SK-N-SH treated with all-trans-retinoic acid at 6 μM for 48 hours (cell line): Measurements from ENCODE around the gene STXBP3.

Source experiments
- ATAC-seq: fragments of 200-7000 bp; cut with Tn5 transposase; 3 replicates; pipeline ENCODE4 v1.9.1; 2020; ENCODE audit warnings: mild to moderate bottlenecking, moderate library complexity
- ARNTL ChIP-seq: fragments of 450-650 bp; formaldehyde crosslinking; IDR thresholded peaks from 2 replicates; pipeline ENCODE4 v1.5.0; 2020; ENCODE audit warnings: low read depth, mild to moderate bottlenecking, moderate library complexity, borderline replicate concordance
- BACH2 ChIP-seq: fragments of 250-450 bp; sonication (Bioruptor Pico); IDR thresholded peaks from 2 replicates; pipeline ENCODE4 v1.9.0; 2021; ENCODE audit warnings: mild to moderate bottlenecking, borderline replicate concordance
- CREB5 ChIP-seq: fragments of 250-450 bp; sonication (Bioruptor Pico); IDR thresholded peaks from 2 replicates; pipeline ENCODE4 v1.5.1; 2020; ENCODE audit warnings: low read depth, mild to moderate bottlenecking, moderate library complexity
- CSRNP3 ChIP-seq: fragments of 250-450 bp; sonication (Bioruptor Pico); IDR thresholded peaks from 2 replicates; pipeline ENCODE4 v1.5.1; 2021; ENCODE audit warnings: mild to moderate bottlenecking, moderate library complexity
- OSR1 ChIP-seq: fragments of 250-450 bp; sonication (Bioruptor Pico); IDR thresholded peaks from 2 replicates; pipeline ENCODE4 v1.8.0; 2022; ENCODE audit warnings: moderate library complexity, mild to moderate bottlenecking, inconsistent platforms
- PATZ1 ChIP-seq: fragments of 250-450 bp; sonication (Bioruptor Pico); IDR thresholded peaks from 2 replicates; pipeline ENCODE4 v1.8.0; 2020; ENCODE audit warnings: mild to moderate bottlenecking, moderate library complexity, borderline replicate concordance
- POU6F1 ChIP-seq: fragments of 250-450 bp; sonication (Bioruptor Pico); IDR thresholded peaks from 2 replicates; pipeline ENCODE4 v1.8.0; 2021; ENCODE audit warnings: low read depth, mild to moderate bottlenecking, moderate library complexity, borderline replicate concordance
- PPARA ChIP-seq: fragments of 250-450 bp; sonication (Bioruptor Pico); IDR thresholded peaks from 2 replicates; pipeline ENCODE4 v1.5.0; 2020; ENCODE audit warnings: mild to moderate bottlenecking, borderline replicate concordance
- RARB ChIP-seq: fragments of 250-450 bp; sonication (Bioruptor Pico); IDR thresholded peaks from 2 replicates; pipeline ENCODE4 v1.8.0; 2021; ENCODE audit warnings: mild to moderate bottlenecking, moderate library complexity
- SNAI2 ChIP-seq: fragments of 250-450 bp; sonication (Bioruptor Pico); IDR thresholded peaks from 2 replicates; pipeline ENCODE4 v1.5.0; 2020; ENCODE audit warnings: mild to moderate bottlenecking, moderate library complexity
- TCF4 ChIP-seq: fragments of 250-450 bp; sonication (Bioruptor Pico); IDR thresholded peaks from 2 replicates; pipeline ENCODE4 v1.8.0; 2021; ENCODE audit warnings: mild to moderate bottlenecking, moderate library complexity, borderline replicate concordance
- TOX ChIP-seq: fragments of 250-450 bp; sonication (Bioruptor Pico); IDR thresholded peaks from 2 replicates; pipeline ENCODE4 v1.8.0; 2021; ENCODE audit warnings: mild to moderate bottlenecking, moderate library complexity, borderline replicate concordance
- TSHZ2 ChIP-seq: fragments of 250-450 bp; sonication (Bioruptor Pico); IDR thresholded peaks from 2 replicates; pipeline ENCODE4 v1.5.0; 2020; ENCODE audit warnings: mild to moderate bottlenecking, moderate library complexity
- ZC3H10 ChIP-seq: fragments of 250-450 bp; sonication (Bioruptor Pico); IDR thresholded peaks from 2 replicates; pipeline ENCODE4 v1.5.1; 2021; ENCODE audit warnings: mild to moderate bottlenecking, moderate library complexity
- ZFP3 ChIP-seq: fragments of 250-450 bp; sonication (Bioruptor Pico); IDR thresholded peaks from 2 replicates; pipeline ENCODE4 v1.5.0; 2020; ENCODE audit warnings: mild to moderate bottlenecking, moderate library complexity
- ZNF70 ChIP-seq: fragments of 450-650 bp; formaldehyde crosslinking; IDR thresholded peaks from 2 replicates; pipeline ENCODE4 v1.5.0; 2020; ENCODE audit warnings: mild to moderate bottlenecking, moderate library complexity
- ZNF8 ChIP-seq: fragments of 450-650 bp; formaldehyde crosslinking; IDR thresholded peaks from 2 replicates; pipeline ENCODE4 v1.5.0; 2020; ENCODE audit warnings: mild to moderate bottlenecking, moderate library complexity

Gene STXBP3

GRCh38 chr1:108745980-108746381 lies 493 bp upstream of the STXBP3 start:
- TF ChIP-seq BACH2 (CRISPR knock-in tag) (no peak), OSR1 (no peak), TOX (CRISPR knock-in tag) (no peak), CSRNP3 (CRISPR knock-in tag) (no peak), TCF4 (no peak), ARNTL (no peak), ZFP3 (CRISPR knock-in tag) (no peak), POU6F1 (CRISPR knock-in tag) (no peak), ZNF8 (no peak), CREB5 (no peak), RARB (no peak), PATZ1 (no peak), TSHZ2 (CRISPR knock-in tag) (no peak), ZNF70 (CRISPR knock-in tag) (no peak), SNAI2 (CRISPR knock-in tag) (no peak)

GRCh38 chr1:108747171-108747850 lies 837 bp downstream of the STXBP3 start:
- ATAC-seq = peak; percentile 94
- TF ChIP-seq TCF4 (no peak), ZC3H10 (no peak)

More at GRCh38 chr1:108745980-108746381, 493 bp upstream of the STXBP3 start:
- ATAC-seq = no peak

GRCh38 chr1:108747898-108748297 lies 1.4 kb downstream of the STXBP3 start:
- TF ChIP-seq CSRNP3 (CRISPR knock-in tag) (no peak), PPARA (CRISPR knock-in tag) (no peak), CREB5 (no peak), SNAI2 (CRISPR knock-in tag) (no peak), POU6F1 (CRISPR knock-in tag) (no peak), TCF4 (no peak)
- ATAC-seq = no peak
